GM23338 (cell line): Measurements from ENCODE around the gene CLCNKA. TPM values are rescaled to one million over a fixed set of nuclear protein-coding genes. Genes with fewer than 3 reads are reported as not detected.

Source experiments
- ATAC-seq: fragments of 200-7000 bp; cut with Tn5 transposase; 3 replicates; pipeline ENCODE4 v1.9.1; 2020
- DNase-seq: peaks from one replicate; pipeline ENCODE4 v3.0.0-alpha.2; 2015; ENCODE audit warnings: low spot score
- H2AFZ ChIP-seq: fragments of 200-600 bp; sonication (generic); 2 replicates; pipeline ENCODE4 v1.8.0; 2016; ENCODE audit warnings: antibody characterized with exemption, mild to moderate bottlenecking, moderate library complexity
- H3F3A ChIP-seq: fragments of 200-600 bp; sonication (generic); replicated peaks from 2 replicates; pipeline ENCODE4 v1.8.0; 2017; ENCODE audit warnings: antibody characterized with exemption, mixed run types, low read depth
- H3K27ac ChIP-seq: fragments of 200-600 bp; sonication (generic); 2 replicates; pipeline ENCODE4 v1.6.1; 2016; ENCODE audit warnings: low read depth
- H3K27me3 ChIP-seq: fragments of 200-600 bp; sonication (generic); 2 replicates; pipeline ENCODE4 v1.8.0; 2016; ENCODE audit warnings: mild to moderate bottlenecking, mixed run types, moderate library complexity; ENCODE audit not compliant: insufficient read depth
- H3K36me3 ChIP-seq: fragments of 200-600 bp; sonication (generic); 2 replicates; pipeline ENCODE4 v1.8.0; 2016; ENCODE audit warnings: mild to moderate bottlenecking; ENCODE audit not compliant: insufficient read depth
- H3K4me1 ChIP-seq: fragments of 200-600 bp; sonication (generic); 2 replicates; pipeline ENCODE4 v1.8.0; 2016; ENCODE audit warnings: mild to moderate bottlenecking, moderate library complexity; ENCODE audit not compliant: insufficient read depth
- H3K4me2 ChIP-seq: fragments of 200-600 bp; sonication (generic); 2 replicates; pipeline ENCODE4 v1.7.1; 2017; ENCODE audit warnings: mixed run types
- H3K4me3 ChIP-seq: fragments of 200-600 bp; sonication (generic); 2 replicates; pipeline ENCODE4 v1.6.1; 2016; ENCODE audit warnings: mixed run types
- H3K79me2 ChIP-seq: fragments of 200-600 bp; sonication (generic); replicated peaks from 2 replicates; pipeline ENCODE4 v1.8.0; 2017; ENCODE audit warnings: mild to moderate bottlenecking; ENCODE audit not compliant: insufficient read depth
- H3K9me2 ChIP-seq: fragments of 200-600 bp; sonication (generic); 2 replicates; pipeline ENCODE4 v1.8.0; 2017; ENCODE audit not compliant: insufficient read depth
- H4K20me1 ChIP-seq: fragments of 200-600 bp; sonication (generic); replicated peaks from 2 replicates; pipeline ENCODE4 v1.8.0; 2017; ENCODE audit warnings: mild to moderate bottlenecking; ENCODE audit not compliant: insufficient read depth
- H3K27ac Mint-ChIP-seq: 2 replicates; pipeline ENCODE4 v1.8.0; 2020; ENCODE audit warnings: inconsistent platforms, mild to moderate bottlenecking, moderate library complexity, mixed read lengths
- H3K27me3 Mint-ChIP-seq: 3 replicates; pipeline ENCODE4 v1.8.0; 2022; ENCODE audit warnings: low read depth, mild to moderate bottlenecking, moderate library complexity, mixed read lengths, inconsistent platforms; ENCODE audit not compliant: insufficient read depth, poor library complexity
- H3K36me3 Mint-ChIP-seq: 3 replicates; pipeline ENCODE4 v1.8.0; 2021; ENCODE audit warnings: low read depth, mild to moderate bottlenecking, inconsistent platforms, moderate library complexity, mixed read lengths
- H3K4me1 Mint-ChIP-seq: 3 replicates; pipeline ENCODE4 v1.8.0; 2020; ENCODE audit warnings: mild to moderate bottlenecking, inconsistent platforms, mixed read lengths
- H3K4me3 Mint-ChIP-seq: 3 replicates; pipeline ENCODE4 v1.8.0; 2021; ENCODE audit warnings: moderate library complexity, mild to moderate bottlenecking, inconsistent platforms, mixed read lengths
- H3K9me3 Mint-ChIP-seq: 3 replicates; pipeline ENCODE4 v1.8.0; 2020; ENCODE audit warnings: moderate library complexity, mild to moderate bottlenecking, inconsistent platforms, mixed read lengths
- CREB1 ChIP-seq: fragments of 250-450 bp; sonication (Bioruptor Pico); IDR thresholded peaks from 2 replicates; pipeline ENCODE4 v1.5.0; 2020; ENCODE audit warnings: low read depth, mild to moderate bottlenecking, moderate library complexity
- JUNB ChIP-seq: IDR thresholded peaks from one replicate; pipeline ENCODE4 v1.6.1; 2016; ENCODE audit warnings: antibody characterized with exemption; ENCODE audit not compliant: unreplicated experiment
- POLR2AphosphoS5 ChIP-seq: IDR thresholded peaks from 2 replicates; pipeline ENCODE4 v1.6.1; 2016; ENCODE audit warnings: antibody characterized with exemption, low read depth
- STAT1 ChIP-seq: IDR thresholded peaks from one replicate; pipeline ENCODE4 v1.6.1; 2016; ENCODE audit warnings: antibody characterized with exemption; ENCODE audit not compliant: unreplicated experiment
- ZNF114 ChIP-seq: fragments of 250-450 bp; sonication (Bioruptor Pico); IDR thresholded peaks from 2 replicates; pipeline ENCODE4 v1.5.0; 2020; ENCODE audit warnings: mild to moderate bottlenecking, moderate library complexity
- polyA plus RNA-seq: library from polyadenylated mRNA; unstranded; fragments of >200 nt; fragmentation: Nextera tagmentation; extraction: Ambion mirVana; gene quantifications from 2 replicates; pipeline ENCODE4 v1.2.1, GENCODE V29; 2016
- total RNA-seq: library from RNA; depleted of rRNA; stranded (reverse); fragments of >200 nt; shearing (Covaris generic); gene quantifications from 2 replicates; pipeline ENCODE4 v1.2.3, GENCODE V29; 2014
- TF ChIP-seq, protein P1 (sequence below), 2 experiments: fragments of 200-600 bp in 1 of 2; sonication (generic) in 1 of 2; conservative IDR thresholded peaks; 2 replicates each; pipeline versions ENCODE4 v1.5.1 to v1.6.1; 2016 to 2017; ENCODE audit warnings: antibody characterized with exemption in 2 of 2, low read depth in 2 of 2, mild to moderate bottlenecking in 2 of 2, moderate library complexity in 1 of 2
- TF ChIP-seq, protein P2 (sequence below): IDR thresholded peaks from one replicate; pipeline ENCODE4 v1.6.1; 2018; ENCODE audit warnings: antibody characterized with exemption; ENCODE audit not compliant: unreplicated experiment

Gene CLCNKA
- total and polyA plus RNA-seq, 2 experiments from 2014 or later = 0.59 to 0.76 TPM

DNA sequence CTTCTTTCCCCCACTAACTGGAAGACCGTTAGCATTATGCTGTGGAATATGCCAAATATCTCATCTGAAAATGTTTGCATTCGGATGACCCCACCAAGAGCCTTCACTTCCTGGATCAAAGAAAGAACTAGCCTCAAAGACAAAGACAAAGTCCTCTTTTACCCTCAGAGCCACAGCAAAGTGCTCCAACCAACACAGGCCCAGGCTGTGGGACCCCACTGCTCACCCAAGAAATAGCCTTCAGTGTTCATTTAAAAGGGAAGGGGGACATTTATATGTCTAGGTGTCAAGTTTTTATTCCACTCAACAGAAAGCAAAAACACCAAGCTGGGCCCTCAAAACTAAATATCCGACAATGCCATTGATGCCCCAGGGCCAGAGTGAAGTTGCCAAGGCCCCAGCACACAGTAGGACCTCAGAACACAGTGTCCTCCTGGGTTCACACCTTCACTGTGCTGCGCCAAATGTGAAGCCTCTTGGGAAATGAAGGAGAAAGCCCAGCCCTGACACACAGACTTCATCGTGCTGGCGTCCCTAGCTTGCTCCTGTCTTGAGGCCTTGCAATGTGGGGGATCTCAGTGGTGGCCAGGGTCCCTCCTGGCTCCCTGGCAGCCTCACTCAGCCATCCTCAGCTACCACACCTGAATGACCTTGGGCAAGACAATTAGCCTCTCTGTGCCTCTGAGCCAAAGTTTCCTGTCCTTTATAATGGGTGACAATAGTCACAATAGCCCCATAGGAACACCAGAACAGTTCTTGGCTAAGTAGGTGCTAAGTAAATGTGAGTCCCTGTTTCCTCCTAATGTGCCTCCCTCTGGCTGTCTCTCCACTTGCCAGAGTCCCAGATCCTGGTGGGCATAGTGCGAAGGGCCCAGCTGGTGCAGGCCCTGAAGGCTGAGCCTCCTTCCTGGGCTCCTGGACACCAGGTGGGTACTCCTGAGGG, 33.0 kb downstream of the CLCNKA start:
- TF ChIP-seq JUNB (no peak), STAT1 (no peak), POLR2AphosphoS5 (no peak), CREB1 (CRISPR knock-in tag) (no peak), ZNF114 (CRISPR knock-in tag) (no peak)
- TF ChIP-seq, protein P1, sequence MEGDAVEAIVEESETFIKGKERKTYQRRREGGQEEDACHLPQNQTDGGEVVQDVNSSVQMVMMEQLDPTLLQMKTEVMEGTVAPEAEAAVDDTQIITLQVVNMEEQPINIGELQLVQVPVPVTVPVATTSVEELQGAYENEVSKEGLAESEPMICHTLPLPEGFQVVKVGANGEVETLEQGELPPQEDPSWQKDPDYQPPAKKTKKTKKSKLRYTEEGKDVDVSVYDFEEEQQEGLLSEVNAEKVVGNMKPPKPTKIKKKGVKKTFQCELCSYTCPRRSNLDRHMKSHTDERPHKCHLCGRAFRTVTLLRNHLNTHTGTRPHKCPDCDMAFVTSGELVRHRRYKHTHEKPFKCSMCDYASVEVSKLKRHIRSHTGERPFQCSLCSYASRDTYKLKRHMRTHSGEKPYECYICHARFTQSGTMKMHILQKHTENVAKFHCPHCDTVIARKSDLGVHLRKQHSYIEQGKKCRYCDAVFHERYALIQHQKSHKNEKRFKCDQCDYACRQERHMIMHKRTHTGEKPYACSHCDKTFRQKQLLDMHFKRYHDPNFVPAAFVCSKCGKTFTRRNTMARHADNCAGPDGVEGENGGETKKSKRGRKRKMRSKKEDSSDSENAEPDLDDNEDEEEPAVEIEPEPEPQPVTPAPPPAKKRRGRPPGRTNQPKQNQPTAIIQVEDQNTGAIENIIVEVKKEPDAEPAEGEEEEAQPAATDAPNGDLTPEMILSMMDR (conservative IDR thresholded peaks at IDR 0.05; ENCODE audit: low read depth in 2 of 2) = no peak
- TF ChIP-seq, protein P2, sequence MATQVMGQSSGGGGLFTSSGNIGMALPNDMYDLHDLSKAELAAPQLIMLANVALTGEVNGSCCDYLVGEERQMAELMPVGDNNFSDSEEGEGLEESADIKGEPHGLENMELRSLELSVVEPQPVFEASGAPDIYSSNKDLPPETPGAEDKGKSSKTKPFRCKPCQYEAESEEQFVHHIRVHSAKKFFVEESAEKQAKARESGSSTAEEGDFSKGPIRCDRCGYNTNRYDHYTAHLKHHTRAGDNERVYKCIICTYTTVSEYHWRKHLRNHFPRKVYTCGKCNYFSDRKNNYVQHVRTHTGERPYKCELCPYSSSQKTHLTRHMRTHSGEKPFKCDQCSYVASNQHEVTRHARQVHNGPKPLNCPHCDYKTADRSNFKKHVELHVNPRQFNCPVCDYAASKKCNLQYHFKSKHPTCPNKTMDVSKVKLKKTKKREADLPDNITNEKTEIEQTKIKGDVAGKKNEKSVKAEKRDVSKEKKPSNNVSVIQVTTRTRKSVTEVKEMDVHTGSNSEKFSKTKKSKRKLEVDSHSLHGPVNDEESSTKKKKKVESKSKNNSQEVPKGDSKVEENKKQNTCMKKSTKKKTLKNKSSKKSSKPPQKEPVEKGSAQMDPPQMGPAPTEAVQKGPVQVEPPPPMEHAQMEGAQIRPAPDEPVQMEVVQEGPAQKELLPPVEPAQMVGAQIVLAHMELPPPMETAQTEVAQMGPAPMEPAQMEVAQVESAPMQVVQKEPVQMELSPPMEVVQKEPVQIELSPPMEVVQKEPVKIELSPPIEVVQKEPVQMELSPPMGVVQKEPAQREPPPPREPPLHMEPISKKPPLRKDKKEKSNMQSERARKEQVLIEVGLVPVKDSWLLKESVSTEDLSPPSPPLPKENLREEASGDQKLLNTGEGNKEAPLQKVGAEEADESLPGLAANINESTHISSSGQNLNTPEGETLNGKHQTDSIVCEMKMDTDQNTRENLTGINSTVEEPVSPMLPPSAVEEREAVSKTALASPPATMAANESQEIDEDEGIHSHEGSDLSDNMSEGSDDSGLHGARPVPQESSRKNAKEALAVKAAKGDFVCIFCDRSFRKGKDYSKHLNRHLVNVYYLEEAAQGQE = no peak
- Histone ChIP-seq H3K4me1 (peaks cover 5% of the 10 kb centered on the region; the same call in 1 of the 2 replicates), H3F3A (no peaks in the 10 kb centered on the region), H3K4me2 (no peak overlapping the region), H3K27me3 (no peaks in the 10 kb centered on the region), H3K9me2 (no peaks in the 10 kb centered on the region), H3K27ac (no peak overlapping the region), H3K36me3 (no peaks in the 10 kb centered on the region), H4K20me1 (no peaks in the 10 kb centered on the region), H3K4me3 (no peak overlapping the region), H2AFZ (no peak overlapping the region), H3K79me2 (no peaks in the 10 kb centered on the region)
- Mint-ChIP-seq H3K9me3 (no peaks in the 10 kb centered on the region), H3K27me3 (peaks cover 4% of the 10 kb centered on the region), H3K27ac (no peak overlapping the region), H3K36me3 (no peaks in the 10 kb centered on the region), H3K4me3 (no peak overlapping the region), H3K4me1 (peaks cover 13% of the 10 kb centered on the region)
- ATAC-seq (no peak), DNase-seq (no peak)
